Ovary (tissue), 9 donors: ENCODE measurements around the gene MIF4GD. TPM values are rescaled to one million over a fixed set of nuclear protein-coding genes. Genes with fewer than 3 reads are reported as not detected.

Source experiments
- DNase-seq, 5 donors: peaks; one replicate each; pipeline ENCODE4 v3.0.0-alpha.2; 2019 to 2020
- H3K27ac ChIP-seq, 2 donors: fragments of 200-600 bp; one replicate each; pipeline versions ENCODE4 v1.5.1 to v1.8.0; 2019 to 2022
- H3K27me3 ChIP-seq: fragments of 200-600 bp; one replicate; pipeline ENCODE4 v1.8.0; 2022
- H3K36me3 ChIP-seq: fragments of 200-600 bp; sonication (generic); one replicate; pipeline ENCODE4 v1.5.1; 2019
- H3K4me1 ChIP-seq: one replicate; pipeline ENCODE4 v1.8.1; 2013; ENCODE audit warnings: mild to moderate bottlenecking, moderate library complexity; ENCODE audit not compliant: insufficient read depth
- H3K4me3 ChIP-seq: fragments of 200-600 bp; sonication (generic); one replicate; pipeline ENCODE4 v1.5.1; 2017
- H3K9me3 ChIP-seq, 2 donors: fragments of 200-600 bp in 1 of 2; sonication (generic) in 1 of 2; one replicate each; pipeline versions ENCODE4 v1.5.1 to v1.8.1; 2013 to 2019; ENCODE audit warnings: mild to moderate bottlenecking in 1 of 2, moderate library complexity in 1 of 2
- EP300 ChIP-seq: sonication (generic); formaldehyde crosslinking; IDR thresholded peaks from one replicate; pipeline ENCODE4 v1.6.1; 2017; ENCODE audit warnings: antibody characterized with exemption
- POLR2A ChIP-seq: fragments of 450-650 bp; IDR thresholded peaks from one replicate; pipeline ENCODE4 v1.6.1; 2017; ENCODE audit warnings: antibody characterized with exemption, mild to moderate bottlenecking, moderate library complexity
- WGBS, 3 donors: extraction: QIAGEN DNeasy Blood & Tissue Kit in 1 of 3; methylation state at CpG; one replicate each; pipeline versions ENCODE4 v1.1.5 to v1.1.7; 2013 to 2017; 5-methylcytosine and 5-hydroxymethylcytosine counted together
- intact Hi-C, 4 donors: fragments of 100-400 bp; cut with DNase I; formaldehyde crosslinking; loops; one replicate each; pipeline versions ENCODE4 v1.11.0 to v1.15.1; 2022 to 2023
- polyA plus RNA-seq, 2 donors: library from polyadenylated mRNA; stranded (reverse); fragments of 200-250 nt in 1 of 2; fragments of 350-450 nt in 1 of 2; fragmentation: Illumina TruSeq in 1 of 2; extraction: RNeasy Lipid Tissue Mini Kit (QIAGEN cat#74804) in 1 of 2; gene quantifications; one replicate each; pipeline ENCODE4 v1.2.3, GENCODE V29; 2013 to 2014
- total RNA-seq, 7 donors: library from RNA; depleted of rRNA in 2 of 7; stranded (reverse); fragments of >200 nt in 2 of 7; fragmentation: NEBNext Ultra II Directional in 3 of 7; extraction: Animal tissue kit (Norgen Biotek cat#: 25700) in 3 of 7; gene quantifications; one replicate each; pipeline versions ENCODE4 v1.1.0 to v1.2.4, GENCODE V29; 2016 to 2023
- TF ChIP-seq, protein P1 (sequence below), 3 donors: fragments of 450-650 bp in 2 of 3; fragments of 200-600 bp in 1 of 3; IDR thresholded peaks; one replicate each; pipeline versions ENCODE4 v1.5.1 to v1.8.0; 2016 to 2022; ENCODE audit warnings: antibody characterized with exemption in 3 of 3, mild to moderate bottlenecking in 1 of 3
- donor health status: DM: no; HTN: no; CAD: no; lungs with moderate emphysema.
- donor health status: DM: no; HTN: no; CAD: no.
- donor health status: Bipolar disorder and iron deficiency.
- donor health status: DM: yes; HTN: yes; CAD: no.
- donor health status: DM: no; HTN: no; CAD: no.
- donor health status: DM: yes; HTN: yes; CAD: no.

The MIF4GD gene
- total and polyA plus RNA-seq, 9 donors = 11.8 to 20.3 (median 15.6) TPM

DNA sequence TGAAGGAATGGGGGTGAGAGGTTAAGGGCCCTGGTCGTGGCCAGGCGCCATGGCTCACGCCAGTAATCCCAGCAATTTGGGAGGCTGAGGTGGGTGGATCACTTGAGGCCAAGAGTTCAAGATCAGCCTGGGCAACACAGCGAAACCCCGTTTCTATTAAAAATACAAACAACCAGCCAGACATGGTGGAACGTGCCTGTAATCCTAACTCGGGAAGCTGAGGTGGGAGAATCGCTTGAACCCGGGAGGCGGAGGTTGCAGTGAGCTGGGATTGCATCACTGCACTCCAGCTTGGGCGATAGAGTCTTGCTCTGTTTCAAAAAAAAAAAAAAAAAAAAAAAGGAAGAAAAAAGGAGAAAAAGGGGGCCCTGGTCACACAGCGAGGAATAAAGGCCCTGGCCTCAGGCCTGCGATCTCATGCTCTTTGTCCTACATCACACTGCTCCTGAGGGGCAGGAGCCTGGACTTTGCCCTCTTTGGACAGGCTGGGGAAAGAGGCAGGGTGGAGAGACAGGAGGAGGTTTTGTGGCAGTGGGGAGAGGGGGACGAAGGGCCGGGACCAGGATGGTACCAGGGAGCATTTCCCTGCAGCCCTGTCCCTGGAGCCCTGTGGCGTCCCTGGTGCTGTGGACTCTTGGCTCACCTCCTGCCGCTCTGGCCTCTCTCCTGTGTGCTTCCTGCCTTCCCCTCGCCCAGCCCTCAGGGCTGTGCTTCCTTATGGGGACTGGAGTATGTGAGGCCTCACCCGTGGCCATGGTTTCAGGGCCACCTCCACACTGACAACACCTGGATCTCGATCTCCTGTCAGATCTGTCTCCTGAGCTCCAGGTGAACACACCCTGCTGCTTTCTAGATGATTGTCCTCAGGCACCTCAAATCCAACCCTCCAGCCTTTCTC, 38.0 kb upstream of the MIF4GD start:
- no peaks in the 10 kb centered on the region for H3K9me3 ChIP-seq
- DNase-seq = no peak
- no peak overlapping the region for H3K27ac ChIP-seq
- intact Hi-C loops = no loop called here
- H3K4me3 ChIP-seq = no peak overlapping the region
- H3K27me3 ChIP-seq = no peaks in the 10 kb centered on the region
- no peak for TF ChIP-seq POLR2A
- no peak for TF ChIP-seq EP300
- TF ChIP-seq, protein P1, sequence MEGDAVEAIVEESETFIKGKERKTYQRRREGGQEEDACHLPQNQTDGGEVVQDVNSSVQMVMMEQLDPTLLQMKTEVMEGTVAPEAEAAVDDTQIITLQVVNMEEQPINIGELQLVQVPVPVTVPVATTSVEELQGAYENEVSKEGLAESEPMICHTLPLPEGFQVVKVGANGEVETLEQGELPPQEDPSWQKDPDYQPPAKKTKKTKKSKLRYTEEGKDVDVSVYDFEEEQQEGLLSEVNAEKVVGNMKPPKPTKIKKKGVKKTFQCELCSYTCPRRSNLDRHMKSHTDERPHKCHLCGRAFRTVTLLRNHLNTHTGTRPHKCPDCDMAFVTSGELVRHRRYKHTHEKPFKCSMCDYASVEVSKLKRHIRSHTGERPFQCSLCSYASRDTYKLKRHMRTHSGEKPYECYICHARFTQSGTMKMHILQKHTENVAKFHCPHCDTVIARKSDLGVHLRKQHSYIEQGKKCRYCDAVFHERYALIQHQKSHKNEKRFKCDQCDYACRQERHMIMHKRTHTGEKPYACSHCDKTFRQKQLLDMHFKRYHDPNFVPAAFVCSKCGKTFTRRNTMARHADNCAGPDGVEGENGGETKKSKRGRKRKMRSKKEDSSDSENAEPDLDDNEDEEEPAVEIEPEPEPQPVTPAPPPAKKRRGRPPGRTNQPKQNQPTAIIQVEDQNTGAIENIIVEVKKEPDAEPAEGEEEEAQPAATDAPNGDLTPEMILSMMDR (IDR thresholded peaks at IDR 0.05) = no peak
- 66 to 74% (median 70%) methylated on average over 20 of the region's 20 CpGs for WGBS, 3 donors
- no peaks in the 10 kb centered on the region for H3K36me3 ChIP-seq
- H3K4me1 ChIP-seq = no peaks in the 10 kb centered on the region

DNA sequence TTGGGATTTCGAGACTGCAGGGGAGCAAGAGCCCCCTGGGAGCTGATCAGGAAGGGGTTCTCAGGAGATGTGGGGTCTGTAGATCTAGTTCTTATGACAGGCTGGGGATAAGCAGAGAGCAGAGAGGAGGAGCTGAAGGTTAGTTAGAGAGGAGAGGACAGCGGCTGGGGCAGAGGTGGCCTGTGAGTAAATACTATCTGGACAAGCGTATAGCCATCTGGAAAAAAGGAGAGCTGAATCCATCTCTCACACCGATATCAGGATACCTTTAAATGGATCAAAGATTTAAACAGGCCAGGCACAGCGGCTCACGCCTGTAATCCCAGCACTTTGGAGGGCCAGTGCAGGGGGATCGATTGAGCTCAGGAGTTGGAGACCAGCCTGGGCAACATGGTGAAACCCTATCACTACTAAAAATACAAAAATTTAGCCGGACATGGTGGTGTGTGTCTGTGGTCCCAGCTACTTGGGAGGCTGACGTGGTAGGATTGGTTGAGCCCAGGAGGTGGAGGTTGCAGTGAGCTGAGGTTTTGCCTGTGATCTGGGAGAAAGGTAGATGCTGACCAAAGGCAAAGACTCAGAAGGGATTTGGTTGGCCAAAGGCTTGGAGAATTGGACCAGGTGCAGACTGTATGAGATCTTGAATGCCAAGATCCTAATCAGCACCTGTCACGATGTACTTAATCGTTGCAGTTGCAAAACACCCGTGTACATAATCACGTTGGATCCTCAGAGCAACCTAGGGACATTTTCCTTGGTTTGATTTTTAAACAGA, 37.1 kb upstream of the MIF4GD start:
- WGBS, 3 donors = 73 to 83% (median 80%) methylated on average over 13 of the region's 13 CpGs
- H3K9me3 ChIP-seq = no peaks in the 10 kb centered on the region
- no peak overlapping the region for H3K4me3 ChIP-seq
- DNase-seq = no peak
- TF ChIP-seq POLR2A = no peak
- no peak for TF ChIP-seq EP300
- TF ChIP-seq, protein P1 (IDR thresholded peaks at IDR 0.05) = no peak
- H3K27me3 ChIP-seq = no peaks in the 10 kb centered on the region
- intact Hi-C loops = no loop called here
- H3K4me1 ChIP-seq = no peaks in the 10 kb centered on the region
- H3K27ac ChIP-seq = no peak overlapping the region
- no peaks in the 10 kb centered on the region for H3K36me3 ChIP-seq

DNA sequence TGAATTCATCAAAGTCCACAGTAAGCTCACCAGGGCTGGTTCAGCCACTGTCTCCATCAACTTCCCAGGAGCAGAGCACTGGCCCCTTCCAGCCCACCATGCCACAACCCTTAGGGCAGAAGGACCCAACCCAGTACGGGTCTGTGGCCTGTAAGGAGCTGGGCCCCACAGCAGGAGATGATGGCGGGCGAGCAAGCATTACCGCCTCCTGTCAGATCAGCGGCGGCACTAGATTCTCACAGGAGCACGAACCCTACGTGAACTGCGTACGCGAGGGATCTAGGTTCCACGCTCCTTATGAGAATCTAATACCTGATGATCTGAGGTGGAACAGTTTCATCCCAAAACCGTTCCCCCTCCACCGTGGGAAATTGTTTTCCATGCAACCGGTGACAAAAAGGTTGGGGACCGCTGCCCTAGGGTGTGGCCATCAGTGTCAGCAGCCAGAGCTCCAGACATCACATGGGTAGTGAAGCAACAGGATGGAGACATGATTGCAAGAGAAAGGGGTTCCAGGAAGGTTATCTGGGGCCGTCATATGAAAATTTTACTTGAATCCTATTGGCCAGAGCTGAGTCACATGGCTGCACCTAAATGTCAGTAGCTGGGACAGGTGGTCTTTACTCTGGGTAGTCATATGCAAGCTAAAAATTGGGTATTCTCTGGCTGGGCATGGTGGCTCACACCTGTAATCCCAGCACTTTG, 30.6 kb upstream of the MIF4GD start:
- Histone ChIP-seq H3K36me3 (no peaks in the 10 kb centered on the region), H3K4me3 (no peak overlapping the region), H3K27me3 (no peaks in the 10 kb centered on the region), H3K4me1 (no peaks in the 10 kb centered on the region), H3K27ac (no peak overlapping the region), H3K9me3 (no peaks in the 10 kb centered on the region)
- WGBS, 3 donors = 85 to 87% (median 86%) methylated on average over 17 of the region's 17 CpGs
- no peak for DNase-seq
- intact Hi-C loops = no loop called here
- TF ChIP-seq POLR2A (no peak), EP300 (no peak)
- TF ChIP-seq, protein P1 (IDR thresholded peaks at IDR 0.05) = no peak

DNA sequence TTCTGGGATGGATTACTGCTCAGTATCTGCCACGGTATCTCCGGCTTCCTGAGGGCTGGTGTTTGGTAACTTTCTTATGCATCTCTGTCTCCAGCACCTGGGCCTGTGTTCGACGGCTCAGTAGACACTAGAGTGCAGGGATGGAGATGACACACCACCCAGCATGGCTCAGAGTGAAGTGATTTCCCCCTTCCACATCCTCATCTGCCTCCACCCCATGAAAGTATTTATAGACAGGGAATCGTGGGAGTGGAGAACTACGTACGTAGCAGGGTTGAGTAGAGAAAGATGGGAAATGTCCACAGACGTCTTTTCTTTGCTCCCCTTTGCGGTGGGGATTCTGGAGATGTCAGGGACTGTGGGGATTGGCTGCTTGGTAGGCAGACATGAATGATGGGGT, 30.0 kb upstream of the MIF4GD start:
- Histone ChIP-seq H3K4me1 (no peaks in the 10 kb centered on the region), H3K9me3 (no peaks in the 10 kb centered on the region), H3K36me3 (no peaks in the 10 kb centered on the region), H3K27ac (no peak overlapping the region), H3K27me3 (no peaks in the 10 kb centered on the region), H3K4me3 (no peak overlapping the region)
- TF ChIP-seq, protein P1 (IDR thresholded peaks at IDR 0.05) = no peak
- TF ChIP-seq POLR2A = no peak
- TF ChIP-seq EP300 = no peak
- 70 to 72% (median 71%) methylated on average over 9 of the region's 9 CpGs for WGBS, 3 donors
- intact Hi-C loops = no loop called here
- DNase-seq = no peak
